HCT116 (cell line): ENCODE results near the gene C10orf143. TPM values are rescaled to one million over a fixed set of nuclear protein-coding genes. Genes with fewer than 3 reads are reported as not detected.

ENCODE experiments used
- ATAC-seq: fragments of 200-7000 bp; cut with Tn5 transposase; 2 replicates; pipeline ENCODE4 v1.9.1; 2020; ENCODE audit warnings: mild to moderate bottlenecking, moderate library complexity
- BruUV-seq: library from RNA; stranded (reverse); fragments of 400-500 nt; replicated peaks from 2 replicates; lab custom pipeline; 2021; lab: Mats Ljungman, UMichigan
- CTCF ChIA-PET: fragments of 300-600 bp; sonication (Branson Sonifier 250); formaldehyde crosslinking; loops from one replicate; lab custom pipeline; 2021; ENCODE audit warnings: antibody characterized with exemption; lab: Charles Lee
- POLR2A ChIA-PET: fragments of 300-600, 350-600 bp; sonication (Branson Sonifier 250); formaldehyde crosslinking; loops from one replicate; lab custom pipeline; 2021; ENCODE audit warnings: antibody characterized with exemption; lab: Charles Lee
- RAD21 ChIA-PET, 2 experiments: fragments of 300-600 bp; sonication (Branson Sonifier 250); formaldehyde crosslinking; loops; one replicate each; lab custom pipeline; 2023; ENCODE audit warnings: low total read pairs in 2 of 2; ENCODE audit not compliant: uncharacterized antibody in 2 of 2, unreplicated experiment in 2 of 2, low non-redundant PET in 1 of 2; lab: Charles Lee
- DNase-seq: peaks from one replicate; pipeline ENCODE4 v3.0.0-alpha.2; 2010; ENCODE audit warnings: low read depth, low spot score
- H2AFZ ChIP-seq: fragments of 200-600 bp; shearing (Covaris generic), sonication (generic); 2 replicates; pipeline ENCODE4 v1.6.1; 2017; ENCODE audit warnings: low read depth, mixed run types, mixed read lengths, antibody characterized with exemption, low read length; ENCODE audit not compliant: poor library complexity, severe bottlenecking
- H3K27ac ChIP-seq: 2 replicates; pipeline ENCODE4 v1.5.1; 2012; ENCODE audit warnings: low read depth, low read length
- H3K27me3 ChIP-seq: fragments of 200-600 bp; sonication (generic); 2 replicates; pipeline ENCODE4 v1.6.1; 2016; ENCODE audit warnings: mixed run types, low read length, mixed read lengths; ENCODE audit not compliant: insufficient read depth
- H3K36me3 ChIP-seq, 2 experiments: fragments of 200-500 bp in 1 of 2; fragments of 200-600 bp in 1 of 2; sonication (Bioruptor generic) in 1 of 2; sonication (generic) in 1 of 2; 2 replicates each; pipeline versions ENCODE4 v1.5.1 to v1.6.1; 2014 to 2016; ENCODE audit warnings: low read length in 2 of 2, inconsistent platforms in 1 of 2, mixed read lengths in 1 of 2, mixed run types in 1 of 2; ENCODE audit not compliant: insufficient read depth in 2 of 2, control insufficient read depth in 1 of 2
- H3K4me1 ChIP-seq, 2 experiments: fragments of 200-600 bp in 1 of 2; sonication (generic) in 1 of 2; 2 replicates each; pipeline versions ENCODE4 v1.5.1 to v1.6.1; 2012 to 2017; ENCODE audit warnings: low read length in 2 of 2, inconsistent platforms in 1 of 2, mild to moderate bottlenecking in 1 of 2, mixed read lengths in 1 of 2, mixed run types in 1 of 2, moderate library complexity in 1 of 2; ENCODE audit not compliant: insufficient read depth in 2 of 2, control insufficient read depth in 1 of 2
- H3K4me2 ChIP-seq: fragments of 200-600 bp; sonication (generic); 2 replicates; pipeline ENCODE4 v1.6.1; 2017; ENCODE audit warnings: mixed run types, low read length, mixed read lengths
- H3K4me3 ChIP-seq, 2 experiments: fragments of 200-600 bp in 1 of 2; sonication (generic) in 1 of 2; replicated peaks in 1 of 2; 2 replicates each; pipeline ENCODE4 v1.5.1; 2011 to 2016; ENCODE audit warnings: low read length in 2 of 2, control low read depth in 1 of 2, low read depth in 1 of 2, mild to moderate bottlenecking in 1 of 2, mixed read lengths in 1 of 2, mixed run types in 1 of 2
- H3K79me2 ChIP-seq: fragments of 200-600 bp; sonication (generic); 2 replicates; pipeline ENCODE4 v1.6.1; 2017; ENCODE audit warnings: mild to moderate bottlenecking, mixed run types, low read length, moderate library complexity, mixed read lengths; ENCODE audit not compliant: insufficient read depth
- H3K9ac ChIP-seq: fragments of 200-600 bp; sonication (generic); 2 replicates; pipeline ENCODE4 v1.6.1; 2016; ENCODE audit warnings: low read length, mixed read lengths
- H3K9me2 ChIP-seq: fragments of 200-600 bp; sonication (generic), shearing (Covaris generic); 2 replicates; pipeline ENCODE4 v1.6.1; 2017; ENCODE audit warnings: mixed run types, mild to moderate bottlenecking, moderate library complexity; ENCODE audit not compliant: insufficient read depth
- H3K9me3 ChIP-seq, 2 experiments: fragments of 200-500 bp in 1 of 2; fragments of 200-600 bp in 1 of 2; sonication (Bioruptor generic) in 1 of 2; sonication (generic) in 1 of 2; 2 replicates each; pipeline ENCODE4 v1.6.1; 2014 to 2017; ENCODE audit warnings: low read length in 2 of 2, mixed read lengths in 2 of 2, inconsistent platforms in 1 of 2, low read depth in 1 of 2, mild to moderate bottlenecking in 1 of 2, mixed run types in 1 of 2, moderate library complexity in 1 of 2; ENCODE audit not compliant: control insufficient read depth in 1 of 2, insufficient read depth in 1 of 2
- H4K20me1 ChIP-seq: fragments of 200-600 bp; sonication (generic), shearing (Covaris generic); 2 replicates; pipeline ENCODE4 v1.6.1; 2017; ENCODE audit warnings: mixed run types, mild to moderate bottlenecking, moderate library complexity; ENCODE audit not compliant: insufficient read depth
- ELF1 ChIP-seq: IDR thresholded peaks from 2 replicates; pipeline ENCODE4 v1.6.1; 2012; ENCODE audit warnings: low read depth, borderline replicate concordance
- EZH2 ChIP-seq: fragments of 200-600 bp; sonication (generic); IDR thresholded peaks from 2 replicates; pipeline ENCODE4 v1.6.1; 2017; ENCODE audit warnings: antibody characterized with exemption, mixed run types
- EZH2phosphoT487 ChIP-seq: fragments of 200-600 bp; IDR thresholded peaks from 2 replicates; pipeline ENCODE4 v1.6.1; 2018; ENCODE audit warnings: antibody characterized with exemption, borderline replicate concordance
- FOSL1 ChIP-seq: IDR thresholded peaks from 2 replicates; pipeline ENCODE4 v1.6.1; 2012; ENCODE audit warnings: low read depth
- JUND ChIP-seq: IDR thresholded peaks from 2 replicates; pipeline ENCODE4 v1.6.1; 2012
- MAX ChIP-seq: IDR thresholded peaks from 2 replicates; pipeline ENCODE4 v1.6.1; 2012
- POLR2A ChIP-seq: IDR thresholded peaks from 2 replicates; pipeline ENCODE4 v1.7.0; 2011; ENCODE audit warnings: borderline replicate concordance; ENCODE audit not compliant: insufficient read depth, insufficient read length; ENCODE audit errors: extremely low read depth
- POLR2AphosphoS5 ChIP-seq: IDR thresholded peaks from 2 replicates; pipeline ENCODE4 v1.6.1; 2011; ENCODE audit warnings: mild to moderate bottlenecking, low read depth, low read length, moderate library complexity
- RAD21 ChIP-seq: IDR thresholded peaks from 2 replicates; pipeline ENCODE4 v1.6.1; 2012; ENCODE audit warnings: low read depth, mild to moderate bottlenecking
- SIN3A ChIP-seq: IDR thresholded peaks from 2 replicates; pipeline ENCODE4 v1.6.1; 2012; ENCODE audit warnings: low read depth
- SP1 ChIP-seq: IDR thresholded peaks from 2 replicates; pipeline ENCODE4 v1.6.1; 2012; ENCODE audit warnings: low read depth
- SRF ChIP-seq: IDR thresholded peaks from 2 replicates; pipeline ENCODE4 v1.6.1; 2012; ENCODE audit warnings: low read depth
- YY1 ChIP-seq: IDR thresholded peaks from 2 replicates; pipeline ENCODE4 v1.6.1; 2011; ENCODE audit warnings: low read length, low read depth, moderate library complexity, mild to moderate bottlenecking; ENCODE audit not compliant: insufficient replicate concordance; ENCODE audit errors: extremely low read depth
- intact Hi-C: fragments of 100-400 bp; cut with micrococcal nuclease; formaldehyde crosslinking; loops from 2 replicates; pipeline ENCODE4 v1.10.0; 2022
- total RNA-seq: library from RNA; stranded (reverse); gene quantifications from one replicate; pipeline ENCODE4 v1.2.1, GENCODE V29; 2021; ENCODE audit not compliant: unreplicated experiment
- TF ChIP-seq, protein P1 (sequence below), 3 experiments: fragments of 200-600 bp in 1 of 3; sonication (generic) in 1 of 3; IDR thresholded peaks in 2 of 3; conservative IDR thresholded peaks in 1 of 3; 2 replicates each; pipeline ENCODE4 v1.5.1; 2012 to 2017; ENCODE audit warnings: low read depth in 2 of 3, low read length in 2 of 3, antibody characterized with exemption in 1 of 3, borderline replicate concordance in 1 of 3, control low read depth in 1 of 3, mild to moderate bottlenecking in 1 of 3, mixed read lengths in 1 of 3, mixed run types in 1 of 3, moderate library complexity in 1 of 3; ENCODE audit not compliant: insufficient read depth in 1 of 3
- TF ChIP-seq, protein P2 (sequence below): IDR thresholded peaks from 2 replicates; pipeline ENCODE4 v1.6.1; 2012
- TF ChIP-seq, protein P3 (sequence below): IDR thresholded peaks from 2 replicates; pipeline ENCODE4 v1.6.1; 2012; ENCODE audit warnings: low read depth

Gene C10orf143
- total RNA-seq, 1 experiment from 2014 or later: 0.66 TPM

DNA sequence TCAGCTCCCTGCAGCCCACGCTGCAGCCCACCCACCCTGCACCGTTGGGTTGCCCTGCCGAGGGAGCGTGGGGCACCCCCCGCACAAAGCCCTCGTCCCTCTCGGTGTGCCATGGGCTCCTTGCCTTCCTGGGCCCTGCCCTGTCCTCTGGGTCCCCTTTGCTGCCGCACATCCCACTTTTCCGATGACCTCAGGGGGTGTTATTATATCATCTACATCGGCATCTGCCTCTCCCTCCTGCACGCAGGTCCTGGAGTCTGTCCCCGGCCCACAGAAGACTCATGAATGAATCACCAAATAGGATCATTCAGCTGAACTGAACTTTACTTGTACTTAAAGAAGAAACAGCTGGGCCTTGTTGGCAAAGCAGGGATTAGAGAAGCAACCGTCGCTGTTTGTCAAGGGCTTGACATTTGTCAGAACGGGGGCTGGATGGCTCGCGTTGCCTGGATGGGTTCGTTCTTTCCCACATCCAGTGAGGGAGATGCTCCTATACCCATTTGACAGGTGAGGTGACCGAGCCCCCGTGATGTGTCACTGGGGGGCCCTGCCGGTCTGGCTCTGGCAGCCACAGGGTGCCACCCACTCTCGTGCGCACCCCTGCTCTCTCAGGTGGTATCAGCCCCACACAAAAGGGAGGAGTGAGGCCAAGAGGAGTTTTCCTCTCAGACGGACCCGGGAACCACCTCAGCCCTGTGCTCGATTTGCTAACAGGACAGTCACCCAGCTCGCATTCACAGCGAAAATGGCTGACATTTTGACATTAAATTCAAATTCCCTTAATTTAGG, 87.9 kb downstream of the C10orf143 start:
- POLR2A ChIA-PET: no interaction called here
- TF ChIP-seq MAX: no peak
- TF ChIP-seq, protein P1, sequence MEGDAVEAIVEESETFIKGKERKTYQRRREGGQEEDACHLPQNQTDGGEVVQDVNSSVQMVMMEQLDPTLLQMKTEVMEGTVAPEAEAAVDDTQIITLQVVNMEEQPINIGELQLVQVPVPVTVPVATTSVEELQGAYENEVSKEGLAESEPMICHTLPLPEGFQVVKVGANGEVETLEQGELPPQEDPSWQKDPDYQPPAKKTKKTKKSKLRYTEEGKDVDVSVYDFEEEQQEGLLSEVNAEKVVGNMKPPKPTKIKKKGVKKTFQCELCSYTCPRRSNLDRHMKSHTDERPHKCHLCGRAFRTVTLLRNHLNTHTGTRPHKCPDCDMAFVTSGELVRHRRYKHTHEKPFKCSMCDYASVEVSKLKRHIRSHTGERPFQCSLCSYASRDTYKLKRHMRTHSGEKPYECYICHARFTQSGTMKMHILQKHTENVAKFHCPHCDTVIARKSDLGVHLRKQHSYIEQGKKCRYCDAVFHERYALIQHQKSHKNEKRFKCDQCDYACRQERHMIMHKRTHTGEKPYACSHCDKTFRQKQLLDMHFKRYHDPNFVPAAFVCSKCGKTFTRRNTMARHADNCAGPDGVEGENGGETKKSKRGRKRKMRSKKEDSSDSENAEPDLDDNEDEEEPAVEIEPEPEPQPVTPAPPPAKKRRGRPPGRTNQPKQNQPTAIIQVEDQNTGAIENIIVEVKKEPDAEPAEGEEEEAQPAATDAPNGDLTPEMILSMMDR (IDR thresholded peaks at IDR 0.05 in 2 of 3, conservative IDR thresholded peaks at IDR 0.05 in 1 of 3; ENCODE audit: borderline replicate concordance in 1 of 3, insufficient read depth in 1 of 3, low read depth in 2 of 3, low read length in 2 of 3): no peak
- TF ChIP-seq YY1: no peak
- TF ChIP-seq, protein P2, sequence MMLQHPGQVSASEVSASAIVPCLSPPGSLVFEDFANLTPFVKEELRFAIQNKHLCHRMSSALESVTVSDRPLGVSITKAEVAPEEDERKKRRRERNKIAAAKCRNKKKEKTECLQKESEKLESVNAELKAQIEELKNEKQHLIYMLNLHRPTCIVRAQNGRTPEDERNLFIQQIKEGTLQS: no peak
- TF ChIP-seq SIN3A: no peak
- no peak for TF ChIP-seq SP1
- no peak for TF ChIP-seq ELF1
- TF ChIP-seq EZH2: no peak
- TF ChIP-seq POLR2A: no peak
- no peak for TF ChIP-seq JUND
- TF ChIP-seq, protein P3, sequence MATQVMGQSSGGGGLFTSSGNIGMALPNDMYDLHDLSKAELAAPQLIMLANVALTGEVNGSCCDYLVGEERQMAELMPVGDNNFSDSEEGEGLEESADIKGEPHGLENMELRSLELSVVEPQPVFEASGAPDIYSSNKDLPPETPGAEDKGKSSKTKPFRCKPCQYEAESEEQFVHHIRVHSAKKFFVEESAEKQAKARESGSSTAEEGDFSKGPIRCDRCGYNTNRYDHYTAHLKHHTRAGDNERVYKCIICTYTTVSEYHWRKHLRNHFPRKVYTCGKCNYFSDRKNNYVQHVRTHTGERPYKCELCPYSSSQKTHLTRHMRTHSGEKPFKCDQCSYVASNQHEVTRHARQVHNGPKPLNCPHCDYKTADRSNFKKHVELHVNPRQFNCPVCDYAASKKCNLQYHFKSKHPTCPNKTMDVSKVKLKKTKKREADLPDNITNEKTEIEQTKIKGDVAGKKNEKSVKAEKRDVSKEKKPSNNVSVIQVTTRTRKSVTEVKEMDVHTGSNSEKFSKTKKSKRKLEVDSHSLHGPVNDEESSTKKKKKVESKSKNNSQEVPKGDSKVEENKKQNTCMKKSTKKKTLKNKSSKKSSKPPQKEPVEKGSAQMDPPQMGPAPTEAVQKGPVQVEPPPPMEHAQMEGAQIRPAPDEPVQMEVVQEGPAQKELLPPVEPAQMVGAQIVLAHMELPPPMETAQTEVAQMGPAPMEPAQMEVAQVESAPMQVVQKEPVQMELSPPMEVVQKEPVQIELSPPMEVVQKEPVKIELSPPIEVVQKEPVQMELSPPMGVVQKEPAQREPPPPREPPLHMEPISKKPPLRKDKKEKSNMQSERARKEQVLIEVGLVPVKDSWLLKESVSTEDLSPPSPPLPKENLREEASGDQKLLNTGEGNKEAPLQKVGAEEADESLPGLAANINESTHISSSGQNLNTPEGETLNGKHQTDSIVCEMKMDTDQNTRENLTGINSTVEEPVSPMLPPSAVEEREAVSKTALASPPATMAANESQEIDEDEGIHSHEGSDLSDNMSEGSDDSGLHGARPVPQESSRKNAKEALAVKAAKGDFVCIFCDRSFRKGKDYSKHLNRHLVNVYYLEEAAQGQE: no peak
- no peak for TF ChIP-seq RAD21
- no peak for TF ChIP-seq FOSL1
- no peak for TF ChIP-seq SRF
- TF ChIP-seq EZH2phosphoT487: no peak
- TF ChIP-seq POLR2AphosphoS5: no peak
- TF ChIP-seq, all 23 proteins: peak for 0
- ChIA-PET CTCF (no interaction called here), RAD21 (no interaction called here)
- H3K79me2 ChIP-seq: no peaks in the 10 kb centered on the region
- H3K9ac ChIP-seq: no peak overlapping the region
- DNase-seq (no peak), ATAC-seq (no peak)
- no peaks in the 10 kb centered on the region for H3K27me3 ChIP-seq
- no peak overlapping the region for H2AFZ ChIP-seq
- H3K4me2 ChIP-seq: no peak overlapping the region
- H3K9me3 ChIP-seq: no peaks in the 10 kb centered on the region
- no peak overlapping the region for H3K27ac ChIP-seq
- BruUV-seq: no TSS peak
- no peaks in the 10 kb centered on the region for H4K20me1 ChIP-seq
- H3K36me3 ChIP-seq: no peaks in the 10 kb centered on the region
- no peaks in the 10 kb centered on the region for H3K4me1 ChIP-seq
- H3K4me3 ChIP-seq: no peak overlapping the region
- intact Hi-C loops: no loop called here
- H3K9me2 ChIP-seq: no peaks in the 10 kb centered on the region
